TTC549 (cell line): ENCODE data around the gene GAS5.
"Not testable (repeated sequence)": the region's sequence is repeated elsewhere in the genome, so short reads cannot be mapped to it uniquely, and the experiment has no call there.

ENCODE experiments used
- FAIRE-seq: peaks from 2 replicates; lab custom pipeline; 2012; peaks lifted over from hg19 to GRCh38; lab: Jason Lieb, UNC

Gene GAS5

DNA sequence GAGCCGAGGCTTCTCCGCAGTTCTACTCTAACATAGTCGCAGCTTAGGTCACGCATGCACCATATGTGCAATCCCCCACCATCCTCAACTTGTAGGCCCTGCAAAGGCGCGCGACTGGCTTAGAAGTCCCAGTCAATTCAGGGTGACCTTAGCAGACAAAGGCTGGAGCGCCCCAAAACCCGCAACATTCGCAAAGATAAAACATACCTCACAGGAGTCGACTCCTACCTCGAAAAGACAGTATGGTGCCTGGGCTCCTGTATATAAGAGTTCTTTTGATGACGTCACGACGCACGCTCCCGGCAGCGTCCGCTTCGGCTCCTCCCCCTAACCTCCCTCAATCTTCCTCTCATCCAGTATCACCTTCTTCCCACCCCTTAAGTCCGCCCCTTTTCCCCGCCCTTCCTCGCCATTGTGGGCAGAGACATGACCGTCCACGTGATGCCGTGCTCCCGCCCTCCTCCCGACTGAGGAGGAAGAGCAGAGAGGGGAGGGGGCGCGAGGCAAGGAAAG, at the start of gene GAS5:
Gene GAS5, minus strand, starts transcription at position 237 of the 513 bp plus-strand sequence.
- FAIRE-seq = peak; percentile 99

DNA sequence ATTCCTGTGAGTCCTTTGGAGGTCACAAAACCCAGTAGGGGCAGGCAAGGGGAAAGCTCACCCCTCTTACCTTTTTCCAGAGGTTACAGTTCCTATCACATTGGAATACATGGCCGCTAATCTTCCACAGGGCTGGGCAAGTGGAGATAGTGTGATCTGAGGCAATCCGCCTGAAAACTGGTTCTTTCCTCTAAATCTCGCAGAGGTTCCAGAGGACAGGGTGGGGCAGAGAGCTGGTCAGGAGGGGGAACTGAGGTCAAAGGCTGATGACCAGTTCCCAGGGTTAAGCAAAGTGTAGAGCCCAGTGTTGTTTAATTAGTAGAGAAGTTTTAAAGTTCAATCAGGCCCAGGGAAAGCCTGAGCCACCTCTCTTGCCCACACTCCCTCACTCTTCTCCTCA, 49.4 kb upstream of the GAS5 start, which contains the start of gene SERPINC1:
Gene SERPINC1, minus strand, starts transcription at position 179 of the 400 bp plus-strand sequence. Its CDS starts 68 bp downstream, at position 111.
- no peak for FAIRE-seq

GRCh38 chr1:173916667-173917066, 48.9 kb upstream of the GAS5 start:
- FAIRE-seq = no peak

DNA sequence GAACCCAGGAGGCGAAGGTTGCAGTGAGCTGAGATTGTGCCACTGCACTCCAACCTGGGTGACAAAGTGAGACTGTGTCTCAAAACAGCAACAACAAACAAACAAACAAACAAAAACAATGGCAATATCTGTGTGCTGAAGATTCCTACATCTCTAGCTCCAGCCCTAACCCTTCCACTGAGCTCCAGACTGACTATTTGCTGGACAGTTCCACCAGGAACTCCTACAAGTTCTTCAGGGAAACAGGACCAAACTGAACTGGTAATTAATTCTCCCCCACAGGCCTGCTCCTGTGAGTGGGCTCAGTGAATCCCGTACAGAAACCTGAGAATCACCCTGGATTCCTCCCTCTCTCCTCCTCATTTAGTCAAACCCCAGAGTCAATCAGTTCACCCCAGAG, 47.8 kb upstream of the GAS5 start:
- FAIRE-seq = no peak

- FAIRE-seq = peak; percentile 38
Observed at GRCh38 chr1:173914366-173914871, 46.6 kb upstream of the GAS5 start.

GRCh38 chr1:173913111-173913510, 45.3 kb upstream of the GAS5 start:
- no peak for FAIRE-seq

- no peak for FAIRE-seq
Observed at GRCh38 chr1:173903827-173904531, 36.2 kb upstream of the GAS5 start.

DNA sequence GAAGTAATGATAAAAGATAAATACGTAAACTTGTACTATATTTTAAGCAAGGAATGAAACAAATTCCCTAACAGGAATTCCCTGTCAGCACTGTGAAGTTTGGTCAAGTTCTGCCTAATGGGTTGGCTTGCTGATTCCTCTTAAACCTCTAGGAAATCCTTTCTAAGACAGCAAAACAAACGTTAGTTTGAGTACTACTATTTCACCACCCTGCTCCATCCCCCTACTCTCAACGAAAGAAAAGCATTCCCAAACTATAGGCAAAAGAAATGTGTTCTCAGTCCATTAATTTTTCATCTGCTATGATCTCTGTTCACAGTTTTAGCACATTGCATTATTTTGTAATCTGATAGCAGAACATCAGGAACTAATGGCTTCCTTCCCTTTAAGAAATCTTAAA, 33.2 kb upstream of the GAS5 start:
- no peak for FAIRE-seq

- no peak for FAIRE-seq
Observed at GRCh38 chr1:173900427-173900826, 32.6 kb upstream of the GAS5 start.

DNA sequence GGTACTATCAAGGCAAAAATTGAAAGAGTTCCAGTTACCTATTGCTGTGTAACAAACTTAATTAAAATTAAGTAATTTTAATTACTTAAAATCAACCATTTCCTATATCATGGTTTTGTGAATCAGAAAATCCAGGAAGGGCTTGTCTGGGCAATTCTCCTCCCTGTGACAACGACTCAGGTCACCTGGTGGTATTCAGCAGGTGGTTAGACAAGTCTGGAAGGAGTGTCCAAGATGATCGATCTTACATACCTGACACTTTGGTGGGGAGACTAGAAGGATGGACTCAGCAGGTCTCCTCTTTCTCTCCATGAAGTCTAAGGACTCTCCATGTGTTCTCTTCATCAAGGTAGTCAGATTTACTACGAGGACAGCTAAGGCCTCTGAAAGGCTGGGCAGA, 26.4 kb upstream of the GAS5 start:
- no peak for FAIRE-seq

GRCh38 chr1:173893611-173894010, 25.8 kb upstream of the GAS5 start:
- no peak for FAIRE-seq

- FAIRE-seq = no peak
Observed at GRCh38 chr1:173889885-173890284, 22.1 kb upstream of the GAS5 start.

DNA sequence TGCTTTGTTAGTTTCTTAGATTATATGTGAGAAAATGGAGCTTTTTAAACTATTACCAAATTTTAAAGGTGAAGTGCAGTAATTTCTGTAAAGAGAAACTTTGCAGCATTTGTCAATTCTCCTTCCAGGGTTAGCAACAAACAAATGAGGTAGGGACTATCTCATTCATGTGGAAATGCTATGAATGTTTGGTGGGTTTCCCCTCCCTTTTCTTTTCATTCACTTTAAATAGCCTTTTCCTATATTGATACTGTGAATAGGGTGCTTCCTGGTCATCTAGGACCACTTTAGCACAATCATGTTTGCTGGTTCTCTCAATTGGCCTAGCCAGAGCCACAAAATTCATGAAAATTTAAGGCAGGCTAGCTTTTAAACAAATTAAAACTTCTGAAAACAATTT, 21.0 kb upstream of the GAS5 start:
- no peak for FAIRE-seq

DNA sequence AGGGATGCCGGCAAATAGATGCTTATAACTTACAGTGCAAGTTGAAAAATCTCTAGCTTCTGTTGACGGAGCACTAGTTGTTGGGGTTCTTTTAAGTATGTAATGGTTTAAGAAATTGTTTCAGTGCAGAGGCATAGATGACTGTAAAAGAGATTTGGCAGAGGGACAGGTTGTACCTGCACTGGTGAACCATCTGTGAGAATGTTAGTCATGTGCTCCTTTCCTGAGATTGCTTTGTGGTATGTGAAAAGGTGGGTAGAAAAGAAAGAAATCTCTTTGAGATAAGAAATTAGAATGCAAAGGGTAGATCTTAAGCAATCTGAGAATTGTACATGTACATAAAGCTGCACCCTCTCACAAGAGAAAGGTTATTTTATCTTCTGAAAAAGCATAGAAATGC, 19.8 kb upstream of the GAS5 start:
- no peak for FAIRE-seq

GRCh38 chr1:173886746-173887611, 19.2 kb upstream of the GAS5 start:
- no peak for FAIRE-seq

DNA sequence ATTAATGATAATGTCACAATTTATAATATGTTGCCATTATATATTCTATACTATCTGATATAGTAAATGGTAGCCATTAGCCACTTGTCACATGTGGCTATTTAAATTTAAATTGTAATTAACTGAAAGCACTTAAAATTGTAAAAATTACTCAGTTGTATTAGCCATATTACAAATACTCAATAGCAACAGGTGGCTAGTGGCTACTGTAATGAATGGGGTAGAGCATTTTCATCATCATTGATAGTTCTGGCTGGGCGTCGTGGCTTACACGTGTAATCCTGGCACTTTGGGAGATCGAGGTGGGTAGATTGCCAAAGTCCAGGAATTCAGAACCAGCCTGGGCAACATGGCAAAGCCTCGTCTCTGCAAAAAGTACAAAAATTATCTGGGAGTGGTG, 16.9 kb upstream of the GAS5 start:
- FAIRE-seq = no peak

- FAIRE-seq = not testable (repeated sequence)
Observed at GRCh38 chr1:173881117-173881516, 13.3 kb upstream of the GAS5 start.

DNA sequence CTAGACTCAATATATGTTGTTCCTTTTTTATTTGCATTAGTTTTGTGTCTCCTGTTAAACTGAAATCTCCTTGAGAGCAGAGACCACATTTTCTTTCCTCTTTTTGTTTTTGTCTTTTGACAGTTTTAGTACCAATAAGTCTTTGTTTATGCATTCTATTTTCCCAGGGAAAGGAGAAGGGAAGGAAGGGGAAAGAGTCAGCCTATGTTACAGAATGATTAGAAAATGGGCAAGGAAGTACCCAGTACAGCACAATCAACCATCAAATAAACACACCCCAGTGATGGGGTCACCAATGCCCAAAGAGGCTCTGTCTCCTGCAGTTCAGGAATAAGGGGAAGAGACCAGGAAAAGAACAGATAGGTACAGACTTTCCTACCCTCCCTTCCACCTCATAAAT, 10.5 kb upstream of the GAS5 start:
- no peak for FAIRE-seq

DNA sequence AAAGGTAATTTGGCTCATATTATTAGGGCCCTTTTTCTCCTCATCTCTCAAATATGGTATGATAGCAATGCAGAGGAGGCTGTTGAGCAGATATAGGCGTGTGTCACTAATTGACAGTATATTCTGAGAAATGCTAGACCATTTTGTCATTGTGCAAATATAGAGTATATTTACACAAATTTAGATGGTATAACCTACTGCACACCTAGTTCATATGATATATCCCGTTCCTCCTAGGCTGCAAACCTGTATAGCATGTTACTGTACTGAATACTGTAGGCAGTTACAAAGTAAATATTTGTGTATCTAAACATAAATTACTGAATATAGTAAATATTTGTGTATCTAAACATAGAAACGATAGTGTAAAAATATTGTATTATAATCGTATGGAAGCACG, 8.9 kb upstream of the GAS5 start:
- no peak for FAIRE-seq

DNA sequence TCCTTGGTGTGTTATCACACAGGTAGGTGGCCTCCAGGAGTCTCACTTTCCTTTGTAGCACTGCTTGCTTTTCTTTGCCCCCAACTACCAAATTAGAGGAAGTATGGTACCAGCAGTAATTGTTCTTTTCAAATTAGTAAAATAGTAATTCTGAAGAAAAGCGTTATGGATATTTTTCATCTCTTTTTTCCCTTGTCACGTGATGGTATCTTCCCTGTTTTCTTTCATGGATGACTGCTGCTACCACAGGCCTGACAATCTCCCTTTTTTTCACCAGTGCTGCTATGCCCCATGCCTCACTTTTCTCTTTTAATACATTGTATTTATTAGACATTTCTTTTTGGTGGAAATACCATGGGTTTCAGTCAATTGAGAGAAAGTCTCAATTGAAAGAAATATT, 3.7 kb upstream of the GAS5 start:
- no peak for FAIRE-seq

DNA sequence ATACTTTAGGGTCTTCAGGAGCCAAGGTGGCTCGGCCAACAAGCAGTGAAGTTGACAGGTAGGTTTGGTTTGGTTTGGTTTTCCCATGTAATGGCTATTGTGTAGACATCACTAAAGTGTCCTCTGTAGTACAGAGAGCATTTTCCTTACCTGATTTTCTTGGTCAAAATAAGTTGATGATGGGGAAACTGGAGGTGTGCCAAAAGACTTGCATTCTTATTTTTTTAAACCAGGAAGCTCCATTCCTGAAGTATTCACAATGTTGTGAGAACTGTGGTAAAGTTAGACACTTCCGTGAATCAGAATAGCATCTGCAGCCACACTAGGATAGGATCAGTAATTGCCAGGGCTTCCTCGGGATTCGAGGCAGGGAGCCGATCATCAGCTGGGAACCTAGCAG, 3.3 kb upstream of the GAS5 start:
- FAIRE-seq = no peak

DNA sequence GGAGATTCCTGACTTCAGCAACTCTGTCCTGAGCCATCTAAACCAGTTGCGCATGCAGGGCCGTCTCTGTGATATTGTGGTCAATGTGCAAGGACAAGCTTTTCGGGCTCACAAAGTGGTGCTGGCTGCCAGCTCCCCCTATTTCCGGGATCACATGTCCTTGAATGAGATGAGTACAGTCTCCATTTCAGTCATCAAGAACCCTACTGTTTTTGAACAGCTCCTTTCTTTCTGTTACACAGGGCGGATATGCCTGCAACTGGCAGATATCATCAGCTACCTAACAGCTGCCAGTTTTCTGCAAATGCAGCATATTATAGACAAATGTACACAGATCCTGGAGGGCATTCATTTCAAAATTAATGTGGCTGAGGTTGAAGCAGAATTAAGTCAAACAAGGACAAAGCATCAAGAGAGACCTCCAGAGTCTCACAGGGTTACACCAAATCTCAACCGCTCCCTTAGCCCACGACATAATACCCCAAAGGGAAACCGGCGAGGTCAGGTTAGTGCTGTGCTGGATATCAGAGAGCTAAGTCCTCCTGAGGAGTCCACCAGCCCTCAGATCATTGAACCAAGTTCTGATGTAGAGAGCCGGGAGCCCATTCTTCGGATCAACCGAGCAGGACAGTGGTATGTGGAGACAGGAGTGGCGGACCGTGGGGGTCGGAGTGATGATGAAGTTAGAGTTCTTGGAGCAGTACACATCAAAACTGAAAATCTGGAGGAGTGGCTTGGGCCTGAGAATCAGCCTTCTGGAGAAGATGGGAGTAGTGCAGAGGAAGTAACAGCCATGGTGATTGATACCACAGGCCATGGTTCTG, 2.7 kb upstream of the GAS5 start:
- no peak for FAIRE-seq
